SU-DHL-6 (cell line): ENCODE results near the gene IGF2R.

ENCODE experiments used
- EZH2phosphoT487 ChIP-seq: fragments of 200-600 bp; sonication (generic), shearing (Covaris generic); conservative IDR thresholded peaks from 2 replicates; pipeline ENCODE4 v1.6.1; 2018; ENCODE audit warnings: mild to moderate bottlenecking, antibody characterized with exemption, low read length, moderate library complexity, mixed read lengths
- TF ChIP-seq, protein P1 (sequence below): fragments of 200-600 bp; sonication (generic); IDR thresholded peaks from one replicate; pipeline ENCODE4 v1.5.1; 2017; ENCODE audit warnings: antibody characterized with exemption, mild to moderate bottlenecking, low read length, moderate library complexity; ENCODE audit not compliant: insufficient read depth, poor library complexity, severe bottlenecking

- TF ChIP-seq, protein P1, sequence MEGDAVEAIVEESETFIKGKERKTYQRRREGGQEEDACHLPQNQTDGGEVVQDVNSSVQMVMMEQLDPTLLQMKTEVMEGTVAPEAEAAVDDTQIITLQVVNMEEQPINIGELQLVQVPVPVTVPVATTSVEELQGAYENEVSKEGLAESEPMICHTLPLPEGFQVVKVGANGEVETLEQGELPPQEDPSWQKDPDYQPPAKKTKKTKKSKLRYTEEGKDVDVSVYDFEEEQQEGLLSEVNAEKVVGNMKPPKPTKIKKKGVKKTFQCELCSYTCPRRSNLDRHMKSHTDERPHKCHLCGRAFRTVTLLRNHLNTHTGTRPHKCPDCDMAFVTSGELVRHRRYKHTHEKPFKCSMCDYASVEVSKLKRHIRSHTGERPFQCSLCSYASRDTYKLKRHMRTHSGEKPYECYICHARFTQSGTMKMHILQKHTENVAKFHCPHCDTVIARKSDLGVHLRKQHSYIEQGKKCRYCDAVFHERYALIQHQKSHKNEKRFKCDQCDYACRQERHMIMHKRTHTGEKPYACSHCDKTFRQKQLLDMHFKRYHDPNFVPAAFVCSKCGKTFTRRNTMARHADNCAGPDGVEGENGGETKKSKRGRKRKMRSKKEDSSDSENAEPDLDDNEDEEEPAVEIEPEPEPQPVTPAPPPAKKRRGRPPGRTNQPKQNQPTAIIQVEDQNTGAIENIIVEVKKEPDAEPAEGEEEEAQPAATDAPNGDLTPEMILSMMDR, result no peak
- no peak for TF ChIP-seq EZH2phosphoT487
Observed at GRCh38 chr6:160069459-160069858, 100.6 kb downstream of the IGF2R start.
